Erythroblast (primary cell): Measurements from ENCODE around the gene VSIG8.

Experiments
- GATA1 ChIP-seq: IDR thresholded peaks from 2 replicates; pipeline ENCODE4 v1.6.1; 2011; ENCODE audit warnings: low read depth, mild to moderate bottlenecking, control low read depth, low read length, moderate library complexity
- POLR2A ChIP-seq: IDR thresholded peaks from 2 replicates; pipeline ENCODE4 v1.6.1; 2011; ENCODE audit warnings: mild to moderate bottlenecking, low read length

DNA sequence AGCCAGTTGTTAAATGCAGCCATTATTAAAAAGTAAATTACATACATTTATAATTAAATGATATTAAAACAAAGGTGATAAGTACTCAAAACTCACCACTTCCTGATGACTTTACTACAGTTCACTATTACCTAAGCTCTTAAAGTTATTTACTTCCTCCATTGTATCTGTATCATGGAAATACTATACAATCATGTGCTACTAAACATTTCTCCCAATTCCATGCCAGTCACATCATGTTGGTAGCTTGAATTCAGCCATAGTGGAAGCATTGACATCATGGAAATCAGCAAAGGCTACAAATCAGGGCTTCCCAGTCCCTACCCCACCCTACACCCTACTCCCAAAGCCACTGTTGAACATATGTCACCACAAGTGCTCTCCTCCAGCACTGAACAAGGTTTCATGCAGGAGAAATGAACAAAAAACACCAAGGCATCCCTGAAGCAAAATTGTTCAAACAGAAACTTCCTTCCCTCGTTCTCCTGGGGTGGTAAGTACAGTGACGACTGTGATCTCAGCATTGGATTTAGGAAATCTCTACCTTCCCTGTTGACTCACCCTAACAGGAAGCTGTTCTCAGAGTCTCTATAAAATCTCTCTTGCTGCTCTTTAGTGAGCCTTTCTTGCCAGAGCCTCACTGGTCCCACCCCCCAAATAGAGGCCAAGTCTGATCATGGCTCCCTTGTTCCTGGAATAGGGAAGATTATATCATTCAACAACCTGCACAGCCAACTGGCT lies 12.7 kb downstream of the VSIG8 start:
- TF ChIP-seq POLR2A = no peak
- TF ChIP-seq GATA1 = no peak
